Measurements from ENCODE around the gene CCDC78.

CCDC78 gene

DNA sequence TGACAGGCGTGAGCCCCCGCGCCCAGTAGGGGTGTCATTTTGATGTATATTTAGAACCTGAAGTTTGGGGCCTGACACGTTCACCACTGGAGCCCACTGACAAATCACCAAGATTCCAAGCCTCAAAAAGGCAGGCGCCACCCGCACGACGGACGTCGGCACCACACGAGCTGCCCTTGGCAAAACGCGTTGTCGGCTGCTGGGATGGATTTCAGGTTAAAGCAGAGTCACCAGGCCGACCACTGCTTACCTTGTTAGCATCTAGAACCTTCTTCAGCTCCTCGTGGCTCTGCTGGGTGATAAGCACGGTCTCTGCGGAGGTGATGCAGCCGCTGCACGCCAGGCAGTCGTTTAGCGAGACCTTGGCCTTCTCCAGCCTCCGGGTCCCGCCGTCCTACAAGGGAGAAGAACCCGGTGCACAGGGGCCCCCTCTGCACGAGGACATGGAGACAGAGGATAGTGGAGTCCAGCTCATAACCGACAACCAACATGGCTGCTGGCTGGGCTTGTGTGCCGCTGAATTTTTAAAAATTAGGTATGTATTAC is 10.8 kb upstream of the CCDC78 start:
- DNase-seq (ENCODE audit: low read depth), result no peak

GRCh38 chr16:735982-736453 is 9.8 kb upstream of the CCDC78 start:
- no peak for DNase-seq (ENCODE audit: low read depth)

GRCh38 chr16:734981-735881 is 9.0 kb upstream of the CCDC78 start:
- no peak for DNase-seq (ENCODE audit: low read depth)

- no peak for DNase-seq (ENCODE audit: low read depth)
Measured at GRCh38 chr16:734208-734980, 8.2 kb upstream of the CCDC78 start.

- DNase-seq (ENCODE audit: low read depth), result no peak
Measured at GRCh38 chr16:733382-734207, 7.4 kb upstream of the CCDC78 start.

GRCh38 chr16:732936-733335 is 6.7 kb upstream of the CCDC78 start:
- no peak for DNase-seq (ENCODE audit: low read depth)

DNA sequence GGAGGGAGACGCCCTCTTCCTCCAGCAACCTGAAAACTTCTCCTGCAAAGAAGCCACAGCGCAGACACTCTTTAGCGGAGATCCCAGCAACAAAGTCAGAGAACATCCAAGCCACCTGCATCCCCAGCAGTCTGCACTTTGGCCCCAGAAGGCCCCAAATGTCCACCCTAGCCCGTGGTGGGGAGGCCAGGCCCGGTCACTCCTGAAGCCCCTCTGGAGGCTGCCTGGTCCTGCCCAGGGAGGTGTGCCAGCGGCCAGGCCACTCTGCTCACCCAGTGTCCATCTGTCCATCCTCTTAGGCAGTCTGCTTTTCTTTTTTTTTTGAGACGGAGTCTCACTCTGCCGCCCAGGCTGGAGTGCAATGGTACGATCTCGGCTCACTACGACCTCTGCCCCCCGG is 6.1 kb upstream of the CCDC78 start:
- no peak for DNase-seq (ENCODE audit: low read depth)

- no peak for DNase-seq (ENCODE audit: low read depth)
Measured at GRCh38 chr16:730666-731509, 4.6 kb upstream of the CCDC78 start.

DNA sequence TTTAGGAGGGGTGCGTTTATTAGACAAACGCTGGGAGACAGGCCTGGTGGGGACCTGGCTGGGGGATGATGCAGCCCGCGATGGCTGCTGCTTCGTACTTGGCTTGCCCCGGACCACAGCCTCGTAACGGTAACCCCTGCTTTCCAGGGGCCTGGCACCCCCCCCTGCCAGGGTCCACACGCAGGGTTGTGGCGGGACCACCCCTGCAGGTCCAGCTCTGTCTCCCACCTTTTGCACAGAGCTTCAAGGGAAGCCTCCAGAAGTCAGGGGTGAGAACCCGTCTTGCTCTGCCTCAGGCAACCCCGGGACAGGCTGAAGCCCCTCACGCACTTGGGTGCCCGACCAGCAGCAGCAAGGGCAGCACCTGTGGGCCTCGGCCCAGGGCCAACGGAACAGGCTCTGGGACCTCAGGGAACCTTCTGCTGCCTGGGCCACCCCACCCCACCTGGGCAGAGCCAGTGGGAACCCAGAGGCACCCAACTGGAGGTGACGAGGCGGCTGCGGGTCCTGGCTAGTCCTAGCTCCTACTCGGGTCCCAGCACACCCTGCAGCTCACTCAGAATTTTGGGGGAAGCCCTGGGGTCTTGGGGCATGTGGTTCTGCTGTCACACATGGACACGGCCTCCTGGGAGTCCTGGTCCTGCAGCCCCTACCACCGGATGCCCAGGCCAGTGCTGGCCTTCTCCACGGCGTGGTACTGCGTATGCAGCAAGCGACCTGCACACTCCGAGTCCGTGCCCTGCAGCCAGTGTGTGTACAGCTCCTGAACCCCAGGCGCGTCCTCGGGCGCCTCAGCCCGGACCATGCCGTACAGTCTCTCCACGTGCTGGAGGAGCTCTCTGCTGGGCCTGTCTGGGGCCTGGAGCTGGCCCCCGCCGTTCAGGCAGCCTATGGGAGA is 3.8 kb upstream of the CCDC78 start:
- no peak for DNase-seq (ENCODE audit: low read depth)

- DNase-seq (ENCODE audit: low read depth), result no peak
Measured at GRCh38 chr16:728890-729744, 2.9 kb upstream of the CCDC78 start.

DNA sequence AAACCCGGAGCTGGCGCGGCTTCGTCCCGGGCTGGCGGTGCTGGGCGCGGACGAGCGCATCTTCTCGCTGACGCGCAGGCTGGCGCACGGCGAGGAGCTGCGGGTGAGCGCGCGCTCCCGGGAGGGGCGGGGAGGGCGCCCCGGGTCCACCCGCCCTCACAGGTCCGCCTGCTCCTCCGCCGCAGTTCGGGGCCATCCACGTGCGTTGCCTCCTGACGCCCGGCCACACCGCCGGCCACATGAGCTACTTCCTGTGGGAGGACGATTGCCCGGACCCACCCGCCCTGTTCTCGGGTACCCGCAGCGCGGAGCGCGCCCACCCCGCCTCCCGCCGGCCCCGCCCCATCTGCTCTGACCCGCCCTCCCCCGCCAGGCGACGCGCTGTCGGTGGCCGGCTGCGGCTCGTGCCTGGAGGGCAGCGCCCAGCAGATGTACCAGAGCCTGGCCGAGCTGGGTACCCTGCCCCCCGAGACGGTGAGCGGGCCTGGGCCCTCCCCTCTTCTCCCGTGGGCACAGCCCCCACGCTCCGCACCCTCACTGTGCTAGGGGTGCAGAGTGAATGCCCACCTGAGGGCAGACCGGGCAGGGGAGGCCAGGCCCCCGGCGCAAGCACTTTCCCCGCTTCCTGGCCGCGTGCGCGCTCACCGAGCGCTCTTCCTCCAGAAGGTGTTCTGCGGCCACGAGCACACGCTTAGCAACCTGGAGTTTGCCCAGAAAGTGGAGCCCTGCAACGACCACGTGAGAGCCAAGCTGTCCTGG is 2.1 kb upstream of the CCDC78 start:
- DNase-seq (ENCODE audit: low read depth), result no peak

- DNase-seq (ENCODE audit: low read depth), result no peak
Measured at GRCh38 chr16:727291-727977, 1.2 kb upstream of the CCDC78 start.

DNA sequence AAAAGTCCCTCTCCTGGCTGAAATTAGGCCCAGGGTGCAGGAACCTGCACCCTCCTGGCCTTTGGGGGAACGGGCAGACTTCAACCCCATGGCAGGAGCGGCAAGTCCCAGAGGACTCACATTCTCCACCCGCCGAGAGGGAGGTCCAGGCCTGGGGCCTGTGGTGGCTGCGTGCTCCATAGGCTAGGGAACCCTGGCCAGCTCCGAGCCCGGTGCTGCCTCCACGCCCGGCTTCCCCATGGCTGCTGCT is 130 bp downstream of the CCDC78 start:
- DNase-seq (ENCODE audit: low read depth), result no peak

- DNase-seq (ENCODE audit: low read depth), result no peak
Measured at GRCh38 chr16:725463-726187, 618 bp downstream of the CCDC78 start.

DNA sequence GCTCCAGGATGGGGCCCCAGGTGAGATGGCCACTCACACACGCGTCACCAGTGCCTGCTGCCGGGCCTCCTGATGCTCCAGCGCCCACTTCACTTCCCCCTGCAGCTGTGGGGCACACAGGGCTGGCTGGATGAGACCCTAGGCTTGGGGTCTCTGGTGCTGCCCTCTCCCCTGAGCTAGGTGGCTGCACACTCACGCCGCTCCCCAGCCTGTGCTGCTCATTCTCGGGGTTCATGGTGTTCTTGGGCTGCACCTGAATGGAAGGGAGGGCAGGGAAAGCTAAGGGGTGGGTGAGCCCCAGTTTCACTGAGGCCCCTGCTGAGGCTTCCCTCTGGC is 1.2 kb downstream of the CCDC78 start:
- no peak for DNase-seq (ENCODE audit: low read depth)

- DNase-seq (ENCODE audit: low read depth), result no peak
Measured at GRCh38 chr16:724188-725040, 1.8 kb downstream of the CCDC78 start.
